ENCODE results near the gene NEDD8.
A peak's percentile ranks its signal among the peaks of the same experiment; 100 is the strongest.

Gene NEDD8

DNA sequence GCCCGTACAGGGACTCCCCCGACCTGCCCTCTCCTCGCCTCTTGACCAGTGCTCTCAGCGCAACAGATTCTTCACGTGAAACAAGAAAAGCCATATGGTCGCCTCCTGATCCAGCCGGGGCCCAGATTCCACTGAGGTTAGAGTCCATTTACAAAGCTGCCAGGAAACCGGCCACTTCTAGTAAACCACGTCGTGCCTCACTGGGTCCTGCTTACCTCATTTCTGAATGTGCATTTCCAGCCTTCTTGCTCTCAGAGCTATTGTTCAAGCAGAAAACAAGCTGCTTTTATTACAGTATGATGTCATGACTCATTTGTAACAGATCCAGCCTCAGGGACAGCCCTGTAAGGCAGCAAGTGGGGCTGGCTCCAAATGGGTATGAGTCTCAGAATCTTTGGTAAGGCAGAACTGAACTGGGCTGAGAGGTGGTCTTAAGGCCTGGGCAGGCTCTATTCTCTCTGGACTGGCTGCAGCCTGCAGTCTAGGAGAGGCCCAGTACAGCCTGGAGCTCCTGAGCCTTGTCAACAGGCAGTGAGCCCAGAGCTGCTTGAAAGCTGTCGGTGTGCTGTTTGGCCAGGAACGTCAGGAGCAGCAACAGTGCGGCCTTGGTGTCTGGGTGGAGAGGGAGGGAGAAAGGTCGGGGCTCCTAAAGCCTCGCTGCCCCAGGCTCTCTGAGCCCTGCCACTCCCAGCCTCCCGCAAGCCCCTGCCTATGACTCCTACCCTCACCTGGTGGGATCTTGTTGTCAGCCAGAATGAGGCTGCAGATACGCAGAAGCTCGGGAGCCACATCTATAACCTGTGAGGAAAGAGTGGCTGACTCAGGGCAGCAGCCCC lies 52.0 kb downstream of the NEDD8 start:
- DNase-seq (ENCODE audit: low spot score), result no peak

DNA sequence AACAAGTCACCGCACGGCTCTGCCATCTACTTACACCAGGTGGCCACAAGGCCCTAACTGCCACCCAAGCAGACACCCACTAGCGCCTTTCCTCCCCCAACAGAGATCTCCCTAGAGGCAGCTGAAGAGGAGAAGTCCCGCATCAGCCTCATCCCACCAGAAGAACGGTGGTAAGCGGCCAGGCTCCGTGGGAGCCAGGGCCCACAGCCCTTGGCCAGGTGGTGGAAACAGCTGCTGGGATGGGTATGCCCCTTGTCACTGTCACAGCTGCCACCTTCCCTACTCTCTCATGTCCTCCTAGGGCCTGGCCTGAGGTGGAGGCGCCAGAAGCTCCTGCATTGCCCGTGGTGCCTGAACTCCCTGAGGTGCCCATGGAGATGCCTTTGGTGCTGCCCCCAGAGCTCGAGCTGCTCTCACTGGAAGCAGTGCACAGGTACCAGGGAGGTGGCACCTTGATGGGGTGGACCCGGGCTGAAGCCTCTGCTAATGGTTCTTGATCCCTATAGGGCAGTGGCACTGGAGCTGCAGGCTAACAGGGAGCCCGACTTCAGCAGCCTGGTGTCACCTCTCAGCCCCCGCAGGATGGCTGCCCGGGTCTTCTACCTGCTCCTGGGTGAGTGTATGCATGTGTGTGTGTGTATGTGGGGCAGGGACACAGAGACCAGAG lies 52.7 kb downstream of the NEDD8 start:
- no peak for DNase-seq (ENCODE audit: low spot score)

DNA sequence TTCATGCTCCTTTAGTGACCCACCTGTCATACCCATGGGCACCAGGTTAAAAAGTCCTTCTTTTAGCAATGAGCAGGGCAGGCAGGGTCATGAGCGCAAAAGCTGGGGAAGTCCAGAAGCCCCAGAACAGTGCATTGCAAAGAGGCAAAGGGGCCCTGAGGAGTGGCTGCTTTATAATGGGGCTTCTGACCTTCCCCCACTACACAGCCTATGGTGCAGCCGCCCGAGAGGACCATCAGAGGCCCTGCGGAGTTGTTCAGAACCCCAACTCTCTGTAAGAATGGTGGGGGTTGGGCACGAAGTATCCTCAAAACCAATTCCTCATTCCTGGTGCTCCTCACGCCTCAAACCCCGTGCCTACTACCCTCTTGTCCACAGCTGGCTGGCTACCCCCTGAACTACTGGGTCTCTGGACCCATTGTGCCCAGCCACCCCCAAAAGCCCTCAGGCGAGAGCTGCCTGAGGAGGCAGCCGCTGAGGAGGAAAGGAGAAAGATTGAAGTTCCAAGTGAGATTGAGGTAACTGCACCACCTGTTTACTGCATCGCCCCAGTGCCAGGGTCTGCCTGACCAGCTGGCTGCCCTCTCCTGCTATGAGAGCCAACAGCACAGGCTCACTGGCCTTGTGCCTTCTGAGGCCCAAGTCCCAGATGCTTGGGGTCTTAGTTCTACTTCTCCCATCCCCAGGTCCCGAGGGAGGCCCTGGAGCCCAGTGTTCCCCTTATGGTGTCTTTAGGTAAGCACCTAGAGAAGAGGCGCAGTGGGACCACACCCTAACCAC lies 53.6 kb downstream of the NEDD8 start:
- DNase-seq (ENCODE audit: low spot score), result no peak

DNA sequence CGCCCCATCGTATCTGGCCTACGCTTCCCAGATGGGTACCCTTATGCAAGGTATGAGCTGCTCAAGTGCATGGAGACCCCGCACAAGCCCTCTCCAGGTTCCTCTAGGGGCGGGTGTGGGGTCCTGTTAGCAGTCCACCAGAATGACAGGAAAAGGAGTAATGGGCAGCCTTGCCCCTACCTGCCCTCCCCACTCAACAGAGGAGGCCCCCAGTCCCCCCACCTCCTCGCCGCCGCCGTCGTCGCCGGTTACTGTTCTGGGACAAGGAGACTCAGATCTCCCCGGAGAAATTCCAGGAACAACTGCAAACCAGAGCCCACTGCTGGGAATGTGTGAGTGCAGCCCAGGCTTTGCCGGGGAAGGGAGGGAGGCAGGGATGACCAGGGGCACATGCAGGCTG lies 54.3 kb downstream of the NEDD8 start:
- no peak for DNase-seq (ENCODE audit: low spot score)

DNA sequence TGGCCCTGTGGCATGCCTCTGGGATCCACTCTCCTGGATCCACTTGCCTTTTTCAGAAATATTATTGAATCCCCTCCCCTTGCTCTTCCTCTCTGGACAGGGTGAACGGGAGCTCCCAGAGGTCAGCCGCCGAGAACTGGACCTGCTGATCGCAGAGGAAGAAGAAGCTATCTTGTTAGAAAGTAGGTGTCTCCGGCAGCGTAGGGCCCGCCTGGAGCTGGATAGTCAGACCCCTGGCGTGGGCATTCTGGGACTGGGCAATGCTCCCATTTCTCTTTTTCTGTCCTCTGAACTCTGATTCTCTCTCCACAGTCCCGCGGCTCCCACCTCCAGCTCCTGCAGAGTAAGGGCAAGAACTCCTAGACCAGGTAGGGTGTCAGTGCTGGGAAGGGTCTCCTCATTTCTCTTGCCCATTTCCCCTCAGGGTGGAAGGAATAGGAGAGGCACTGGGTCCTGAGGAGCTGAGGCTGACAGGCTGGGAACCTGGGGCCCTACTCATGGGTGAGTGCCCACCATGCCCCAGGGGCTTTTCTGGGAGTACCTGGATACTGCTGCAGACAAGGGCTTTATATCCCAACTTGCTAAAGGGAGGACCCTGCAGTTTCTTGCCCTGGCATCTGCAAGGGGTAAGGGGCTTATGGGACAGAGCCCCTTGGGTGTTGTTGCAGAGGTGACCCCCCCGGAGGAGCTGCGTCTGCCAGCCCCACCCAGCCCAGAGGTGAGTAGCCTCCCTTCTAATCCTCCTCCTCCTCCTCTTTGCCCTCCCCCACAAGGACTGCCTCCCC lies 54.9 kb downstream of the NEDD8 start:
- no peak for DNase-seq (ENCODE audit: low spot score)

DNA sequence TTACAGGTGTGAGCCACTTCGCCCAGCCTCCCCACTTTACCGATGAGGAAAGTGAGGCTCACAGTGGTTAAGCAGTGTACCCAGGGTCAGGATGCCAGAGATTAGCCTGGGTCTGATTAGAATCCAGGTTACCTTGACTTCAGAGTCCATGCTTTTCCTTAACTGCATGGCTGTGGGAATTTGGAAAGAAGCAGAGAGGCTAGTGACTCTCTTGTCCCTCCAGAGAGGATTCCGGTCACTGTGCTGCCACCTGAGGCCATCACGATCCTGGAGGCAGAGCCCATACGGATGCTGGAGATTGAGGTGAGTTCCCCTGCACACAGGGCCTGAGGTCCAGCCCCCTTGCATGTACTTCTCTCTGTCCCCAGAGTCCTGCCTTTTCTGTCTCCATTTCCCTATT lies 55.6 kb downstream of the NEDD8 start:
- DNase-seq (ENCODE audit: low spot score), result no peak

DNA sequence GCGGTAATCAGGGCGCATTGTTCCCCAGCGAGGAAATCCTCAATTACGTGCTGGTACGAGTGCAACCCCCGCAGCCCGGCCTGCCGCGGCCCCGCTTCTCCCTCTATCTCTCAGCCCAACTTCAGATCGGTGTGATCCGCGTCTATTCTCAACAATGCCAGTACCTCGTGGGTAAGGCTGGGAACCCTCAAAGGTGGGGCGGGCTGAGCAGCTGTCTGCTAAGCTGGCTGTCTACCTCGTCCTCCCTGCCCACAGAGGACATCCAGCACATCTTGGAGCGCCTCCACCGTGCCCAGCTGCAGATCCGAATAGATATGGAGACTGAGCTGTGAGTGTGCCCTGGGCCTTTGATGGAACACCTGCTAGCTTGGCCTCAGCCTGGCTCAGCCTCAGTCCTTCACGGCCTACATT lies 59.3 kb downstream of the NEDD8 start:
- DNase-seq (ENCODE audit: low spot score), result no peak

DNA sequence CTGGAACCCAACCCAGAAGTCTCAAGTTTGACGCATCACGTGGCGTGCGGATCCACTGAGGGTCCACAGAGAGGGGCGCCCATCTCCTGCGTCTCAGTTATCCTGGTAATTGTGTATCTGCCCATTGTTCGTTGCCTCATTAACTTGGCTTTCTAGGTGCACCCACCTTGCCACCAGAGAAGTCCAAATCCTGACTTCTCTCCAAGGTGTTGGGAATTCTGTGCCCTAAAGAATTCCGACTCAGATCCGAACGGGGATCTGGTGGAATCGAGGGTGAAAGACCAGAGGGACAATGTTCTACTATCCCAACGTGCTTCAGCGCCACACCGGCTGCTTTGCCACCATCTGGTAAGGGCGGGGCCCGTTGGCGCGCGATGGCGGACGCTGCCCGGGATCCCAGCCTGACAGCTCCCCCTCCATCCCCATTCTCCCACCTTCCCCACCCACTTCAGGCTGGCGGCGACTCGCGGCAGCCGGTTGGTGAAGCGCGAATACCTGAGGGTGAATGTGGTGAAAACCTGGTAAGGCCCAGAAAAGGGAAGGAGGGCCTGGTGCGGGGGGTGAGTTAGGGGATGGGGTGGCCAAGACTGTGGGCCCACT lies 59.8 kb downstream of the NEDD8 start:
- no peak for DNase-seq (ENCODE audit: low spot score)

DNA sequence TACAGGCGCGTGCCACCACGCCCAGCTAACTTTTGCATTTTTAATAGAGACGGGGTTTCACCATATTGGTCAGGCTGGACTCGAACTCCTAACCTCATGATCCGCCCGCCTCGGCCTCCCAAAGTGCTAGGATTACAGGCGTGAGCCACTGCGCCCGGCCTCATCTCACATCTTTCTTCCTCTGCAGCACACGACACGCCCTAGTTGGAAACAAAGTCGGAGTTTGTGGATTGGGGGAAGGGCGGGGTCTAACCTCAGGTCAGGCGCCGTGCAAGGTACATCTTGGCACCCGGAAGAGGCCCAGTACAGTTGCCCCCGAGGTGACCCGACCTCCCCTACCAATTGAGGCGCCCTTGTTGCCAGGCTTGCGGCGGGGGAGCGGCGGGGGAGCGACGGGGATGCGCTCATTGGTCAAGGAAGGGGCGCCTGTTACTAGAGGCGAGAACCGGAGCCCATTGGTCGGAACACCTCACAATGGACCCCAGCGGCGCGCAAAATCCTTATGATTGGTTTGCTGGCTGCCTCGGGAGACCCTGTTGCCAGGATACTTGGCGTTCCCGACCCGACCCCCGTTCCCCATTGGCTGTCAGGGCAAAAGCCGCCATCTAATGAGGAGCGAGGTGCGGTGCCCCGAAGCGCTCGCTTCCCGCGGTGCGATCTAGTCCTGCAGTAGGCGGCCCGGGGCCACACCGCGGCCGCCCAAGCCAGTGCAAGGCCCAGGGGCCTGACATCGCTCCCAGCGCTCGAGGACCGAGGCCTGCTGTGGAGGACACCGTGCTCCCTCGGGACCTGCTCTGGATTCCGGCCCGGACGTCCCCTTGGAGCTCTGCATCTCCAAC lies 60.5 kb downstream of the NEDD8 start, which contains the start of gene REC8:
REC8 (plus strand) TSS at position 659 of the 839 bp plus-strand sequence. CDS start 473 bp downstream, outside the sequence.
- peak; percentile 94 for DNase-seq (ENCODE audit: low spot score)

DNA sequence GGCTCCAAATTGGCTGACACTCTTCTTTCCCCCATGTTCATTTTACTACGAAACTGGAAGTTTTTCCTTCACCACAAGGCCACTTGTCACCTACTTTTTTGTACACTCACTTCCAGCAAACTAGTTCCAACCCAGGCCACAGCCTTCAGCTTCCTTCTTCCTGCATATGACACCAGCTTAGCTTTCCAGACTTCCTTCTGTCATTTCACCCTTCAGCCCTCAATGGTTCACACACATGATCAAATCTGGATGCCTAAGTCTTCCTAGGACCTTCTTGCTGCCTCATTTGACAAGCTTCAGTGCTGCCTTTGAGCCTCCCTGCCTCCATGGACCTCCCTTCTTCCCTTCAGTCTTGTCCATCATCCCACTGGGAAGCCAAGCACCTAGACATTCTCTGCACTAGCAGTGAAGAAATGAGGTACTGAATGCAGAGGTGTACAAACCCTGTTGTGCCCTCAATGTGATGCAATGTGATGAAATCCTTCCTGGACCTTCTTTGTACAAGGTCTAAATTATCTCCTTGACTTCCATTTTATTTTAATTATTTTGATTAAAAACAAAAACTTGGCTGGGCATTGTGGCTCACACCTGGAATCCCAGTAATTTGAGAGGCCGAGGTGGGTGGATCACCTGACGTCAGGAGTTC lies 64.6 kb downstream of the NEDD8 start:
- no peak for DNase-seq (ENCODE audit: low spot score)

Measured in putamen (tissue), 1 donor.